ENCODE measurements around the gene NUP214. TPM values are rescaled to one million over a fixed set of nuclear protein-coding genes. Genes with fewer than 3 reads are reported as not detected.

The NUP214 gene
- total and polyA plus RNA-seq, 2 of the 8 experiments (the other 6 are each of a cell fraction or from before 2014, with no cell fraction given): 28.6 to 50.2 TPM

DNA sequence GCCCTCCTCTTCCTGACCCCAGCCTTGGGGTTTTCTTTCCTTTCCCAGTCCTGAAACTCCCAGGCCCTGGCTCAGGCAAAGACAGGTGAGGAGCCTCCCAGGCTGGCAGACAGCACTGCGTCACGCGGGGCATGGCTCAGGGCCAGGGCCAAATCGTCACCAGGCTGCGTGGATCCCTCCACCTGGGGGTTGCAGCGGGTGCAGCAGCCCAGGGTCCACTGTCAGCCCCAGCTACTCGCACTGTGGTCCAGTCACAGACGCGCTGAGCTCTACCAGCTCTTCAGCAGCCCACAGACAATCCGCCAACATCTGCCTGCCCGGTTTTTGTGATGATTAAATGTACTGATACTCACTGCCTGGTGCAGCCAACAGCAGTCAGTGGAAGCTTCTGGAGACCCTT lies 138.8 kb downstream of the NUP214 start:
- no peak overlapping the region for H3K14ac ChIP-seq (ENCODE audit: insufficient read length)
- no peak overlapping the region; the same call in 1 of the 2 replicates for H2BK5ac ChIP-seq (ENCODE audit: low read depth, low read length)
- no peak overlapping the region for H3K56ac ChIP-seq (replicated peaks; ENCODE audit: insufficient read length, low read depth, low read length)
- peak overlapping the region; percentile 89; the same call in 1 of the 2 replicates for H4K8ac ChIP-seq (ENCODE audit: extremely low read depth, insufficient read depth, low read length)
- no peaks in the 10 kb centered on the region for H3K79me2 ChIP-seq (ENCODE audit: control insufficient read depth in 1 of 2, insufficient read depth in 2 of 2, low read length in 2 of 2)
- peak overlapping the region; percentile 53 for H3K4ac ChIP-seq (replicated peaks; ENCODE audit: insufficient read length, low read depth, low read length)
- H3K23me2 ChIP-seq (ENCODE audit: low read depth, low read length): no peaks in the 10 kb centered on the region; the same call in 1 of the 2 replicates
- peaks cover 0 to 3% (median under 1%) of the 10 kb centered on the region in 4 experiments; a peak in 4 of 7 replicates for H3K4me1 ChIP-seq (replicated peaks in 1 of 4; ENCODE audit: control insufficient read depth in 3 of 4, insufficient read depth in 4 of 4, low read length in 3 of 4)
- peaks cover 0 to 2% of the 10 kb centered on the region in 2 experiments for H4K20me1 ChIP-seq (replicated peaks in 1 of 2; ENCODE audit: control insufficient read depth in 1 of 2, insufficient read depth in 2 of 2, low read length in 2 of 2)
- CTCF ChIA-PET (ENCODE audit: partially characterized antibody): interaction anchor here (0.6 to 2.0 kb wide), 14 partner anchors 9 to 1785 kb away, joined by 3 to 7 read pairs (median 3); partner anchors contain the start of gene FAM78A
- H3K79me1 ChIP-seq (ENCODE audit: low read depth, low read length): no peaks in the 10 kb centered on the region
- TF ChIP-seq, protein P1, sequence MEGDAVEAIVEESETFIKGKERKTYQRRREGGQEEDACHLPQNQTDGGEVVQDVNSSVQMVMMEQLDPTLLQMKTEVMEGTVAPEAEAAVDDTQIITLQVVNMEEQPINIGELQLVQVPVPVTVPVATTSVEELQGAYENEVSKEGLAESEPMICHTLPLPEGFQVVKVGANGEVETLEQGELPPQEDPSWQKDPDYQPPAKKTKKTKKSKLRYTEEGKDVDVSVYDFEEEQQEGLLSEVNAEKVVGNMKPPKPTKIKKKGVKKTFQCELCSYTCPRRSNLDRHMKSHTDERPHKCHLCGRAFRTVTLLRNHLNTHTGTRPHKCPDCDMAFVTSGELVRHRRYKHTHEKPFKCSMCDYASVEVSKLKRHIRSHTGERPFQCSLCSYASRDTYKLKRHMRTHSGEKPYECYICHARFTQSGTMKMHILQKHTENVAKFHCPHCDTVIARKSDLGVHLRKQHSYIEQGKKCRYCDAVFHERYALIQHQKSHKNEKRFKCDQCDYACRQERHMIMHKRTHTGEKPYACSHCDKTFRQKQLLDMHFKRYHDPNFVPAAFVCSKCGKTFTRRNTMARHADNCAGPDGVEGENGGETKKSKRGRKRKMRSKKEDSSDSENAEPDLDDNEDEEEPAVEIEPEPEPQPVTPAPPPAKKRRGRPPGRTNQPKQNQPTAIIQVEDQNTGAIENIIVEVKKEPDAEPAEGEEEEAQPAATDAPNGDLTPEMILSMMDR (IDR thresholded peaks at IDR 0.05; ENCODE audit: control extremely low read depth in 1 of 3, insufficient read depth in 1 of 3, low read depth in 1 of 3, low read length in 3 of 3): peak in 2 of 3 experiments; percentile 7 to 21; a peak in 2 of 4 replicates
- TF ChIP-seq FOSL1 (IDR thresholded peaks at IDR 0.05; ENCODE audit: insufficient read depth, low read depth, low read length) (no peak), SP1 (IDR thresholded peaks at IDR 0.05; ENCODE audit: low read depth, low read length) (no peak), RAD21 (IDR thresholded peaks at IDR 0.05 in 1 of 2, conservative IDR thresholded peaks at IDR 0.05 in 1 of 2; ENCODE audit: low read depth in 2 of 2, low read length in 2 of 2) (peak; percentile 18 to 22; a peak in 2 of 4 replicates), CEBPB (IDR thresholded peaks at IDR 0.05; ENCODE audit: low read depth, low read length) (no peak), SIN3A (conservative IDR thresholded peaks at IDR 0.05 in 1 of 2, IDR thresholded peaks at IDR 0.05 in 1 of 2; ENCODE audit: low read depth in 1 of 2, low read length in 2 of 2) (no peak)
- peak overlapping the region; percentile 42 for H4K91ac ChIP-seq (replicated peaks; ENCODE audit: insufficient read length, low read length)
- WGBS, 2 experiments (ENCODE audit: extremely low coverage in 1 of 2, insufficient coverage in 1 of 2, insufficient read length in 1 of 2, insufficient replicate concordance in 2 of 2, low coverage in 1 of 2, low lambda C conversion rate in 2 of 2, missing lambda C conversion rate in 1 of 2): 89% methylated on average over 11 of the region's 11 CpGs; no CpG with 5 or more reads in 1 of the 2 experiments
- no peak overlapping the region for H4K5ac ChIP-seq (ENCODE audit: insufficient read length, low read depth, low read length)
- DNase-seq (ENCODE audit: low read depth in 1 of 2, low spot score in 2 of 2) (peak in 1 of 2 experiments; percentile 47), FAIRE-seq (no peak)
- H3K36me3 ChIP-seq (ENCODE audit: control insufficient read depth in 2 of 4, insufficient read depth in 4 of 4, low read length in 3 of 4): no peaks in the 10 kb centered on the region
- no peak overlapping the region for H2AFZ ChIP-seq (ENCODE audit: low read length)
- no peaks in the 10 kb centered on the region for H3K9me3 ChIP-seq (ENCODE audit: insufficient read depth in 2 of 2, low read depth in 1 of 2, low read length in 1 of 2)
- H3K27ac ChIP-seq (ENCODE audit: low read depth, low read length): no peak overlapping the region
- no peaks in the 10 kb centered on the region for H3K27me3 ChIP-seq (replicated peaks in 1 of 4; ENCODE audit: control insufficient read depth in 3 of 4, extremely low read depth in 1 of 4, insufficient read depth in 3 of 4, low read length in 3 of 4)
- H2BK20ac ChIP-seq (ENCODE audit: low read length): no peak overlapping the region
- no peak overlapping the region for H2BK12ac ChIP-seq (ENCODE audit: low read depth, low read length)
- POLR2A ChIA-PET (ENCODE audit: partially characterized antibody): interaction anchor here (0.7 kb wide), 1 partner anchor 97 kb away, joined by 3 read pairs; no protein-coding TSS in a partner anchor
- H2BK15ac ChIP-seq (ENCODE audit: low read length): no peak overlapping the region
- H3K18ac ChIP-seq (ENCODE audit: extremely low read depth, low read length): no peak overlapping the region
- no peak overlapping the region for H3K4me3 ChIP-seq (ENCODE audit: extremely low read depth in 1 of 4, insufficient read depth in 2 of 4, low read depth in 3 of 4, low read length in 4 of 4)
- H3K4me2 ChIP-seq (ENCODE audit: insufficient read depth in 1 of 2, low read depth in 2 of 2, low read length in 2 of 2): no peak overlapping the region
- no peak overlapping the region for H2AK5ac ChIP-seq (ENCODE audit: low read depth, low read length)
- no peak overlapping the region for H3K23ac ChIP-seq (ENCODE audit: insufficient read length)
- H2BK120ac ChIP-seq (replicated peaks; ENCODE audit: low read depth, low read length): no peak overlapping the region
- H3K9ac ChIP-seq (replicated peaks in 1 of 4; ENCODE audit: extremely low read depth in 1 of 4, low read depth in 3 of 4, low read length in 3 of 4): no peak overlapping the region

Data from H1 (cell line).